ENCODE measurements around the gene INO80D. TPM values are rescaled to one million over a fixed set of nuclear protein-coding genes. Genes with fewer than 3 reads are reported as not detected.
"Not testable (repeated sequence)": the region's sequence is repeated elsewhere in the genome, so short reads cannot be mapped to it uniquely, and the experiment has no call there.

INO80D gene
- total RNA-seq, 2 donors from 2014 or later = 27.3 to 27.8 TPM

DNA sequence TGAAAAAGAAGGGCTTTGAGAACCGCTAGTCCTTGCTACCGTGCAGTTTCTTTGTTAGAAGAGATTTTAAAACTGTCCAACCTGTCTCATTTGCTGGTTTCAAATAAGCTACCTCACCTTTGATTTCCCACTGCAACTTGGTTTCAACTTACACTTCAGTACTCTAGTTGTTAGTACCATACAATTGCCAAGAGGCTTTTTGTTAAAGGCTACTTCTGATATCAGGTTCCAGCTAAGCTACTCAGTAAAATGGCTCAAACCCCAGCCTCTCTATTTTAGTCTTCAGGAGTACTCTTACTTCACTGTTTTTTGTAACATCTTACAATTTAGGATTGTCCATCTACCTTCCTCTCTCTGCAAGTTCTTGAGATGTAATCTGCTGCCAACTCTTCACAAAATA, 91.6 kb downstream of the INO80D start:
- DNase-seq (no peak), ATAC-seq (no peak)
- intact Hi-C loops (cut with DNase I, micrococcal nuclease) = no loop called here

DNA sequence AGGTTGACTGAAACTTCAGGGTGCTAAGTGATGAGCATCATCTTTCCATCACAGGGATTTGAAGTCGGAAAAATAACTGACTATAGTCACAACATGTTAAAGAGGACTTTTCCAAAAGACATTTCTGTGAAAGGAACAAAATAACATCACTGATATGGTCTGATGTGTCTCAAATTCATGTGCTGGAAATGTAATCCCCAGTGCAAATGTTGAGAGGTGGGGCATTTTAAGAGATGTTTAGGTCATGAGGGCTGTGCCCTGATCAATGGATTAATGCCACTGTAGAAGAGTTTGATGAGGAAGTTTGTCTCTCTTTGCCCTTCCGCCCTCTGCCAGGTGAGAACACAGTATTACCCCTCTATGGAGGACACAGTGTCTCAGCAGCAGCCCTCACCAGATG, 95.9 kb downstream of the INO80D start:
- DNase-seq (no peak), ATAC-seq (peak; percentile 42)
- intact Hi-C loops (cut with DNase I, micrococcal nuclease) = no loop called here

GRCh38 chr2:205989271-205990071, 96.5 kb downstream of the INO80D start:
- ATAC-seq (no peak), DNase-seq (no peak)
- intact Hi-C loops (cut with DNase I, micrococcal nuclease) = no loop called here

DNA sequence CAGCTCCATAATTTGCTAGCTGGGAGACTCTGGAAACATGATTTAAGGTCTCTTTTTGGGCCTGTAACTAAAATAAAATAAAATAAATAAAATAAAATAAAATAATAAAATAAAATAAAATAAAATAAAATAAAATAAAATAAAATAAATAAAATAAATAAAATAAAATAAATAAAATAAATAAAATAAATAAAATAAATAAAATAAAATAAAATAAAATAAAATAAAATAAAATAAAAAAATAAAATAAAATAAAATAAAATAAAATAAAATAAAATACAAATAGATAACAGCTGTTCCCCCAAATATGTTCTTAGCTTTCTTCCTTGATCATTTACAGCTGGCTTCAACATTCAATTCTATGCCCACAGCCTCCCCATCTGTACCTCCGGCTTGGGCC, 97.3 kb downstream of the INO80D start:
- ATAC-seq; DNase-seq; intact Hi-C loops (cut with DNase I, micrococcal nuclease): not testable (repeated sequence)

- intact Hi-C loops (cut with DNase I, micrococcal nuclease) = no loop called here
- DNase-seq (no peak), ATAC-seq (peak; percentile 16)
Measured at GRCh38 chr2:205988274-205988673, 97.7 kb downstream of the INO80D start.

- ATAC-seq; intact Hi-C loops (cut with DNase I, micrococcal nuclease); DNase-seq: not testable (repeated sequence)
Measured at GRCh38 chr2:205986334-205986733, 99.6 kb downstream of the INO80D start.

DNA sequence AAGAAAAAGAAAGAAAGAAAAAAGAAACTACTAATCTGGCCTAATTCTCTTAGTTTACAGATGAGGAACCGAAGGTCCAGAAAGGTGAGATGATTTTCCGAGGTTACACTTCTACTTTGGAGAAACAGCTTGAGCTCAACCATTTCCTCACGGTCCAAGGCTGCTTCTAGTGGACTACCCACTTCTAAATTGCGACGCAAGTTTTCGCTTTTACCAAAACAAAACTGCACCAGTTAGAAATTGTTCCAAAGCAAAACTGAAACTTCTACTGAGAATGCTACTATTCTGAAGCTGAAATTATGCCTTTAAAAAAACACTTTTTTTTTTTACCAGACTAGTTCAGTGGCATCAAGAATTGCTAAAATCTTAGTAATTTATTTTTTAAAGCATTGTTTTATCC, 101.6 kb downstream of the INO80D start:
- no peak for DNase-seq
- intact Hi-C loops (cut with DNase I, micrococcal nuclease) = no loop called here
- no peak for ATAC-seq

DNA sequence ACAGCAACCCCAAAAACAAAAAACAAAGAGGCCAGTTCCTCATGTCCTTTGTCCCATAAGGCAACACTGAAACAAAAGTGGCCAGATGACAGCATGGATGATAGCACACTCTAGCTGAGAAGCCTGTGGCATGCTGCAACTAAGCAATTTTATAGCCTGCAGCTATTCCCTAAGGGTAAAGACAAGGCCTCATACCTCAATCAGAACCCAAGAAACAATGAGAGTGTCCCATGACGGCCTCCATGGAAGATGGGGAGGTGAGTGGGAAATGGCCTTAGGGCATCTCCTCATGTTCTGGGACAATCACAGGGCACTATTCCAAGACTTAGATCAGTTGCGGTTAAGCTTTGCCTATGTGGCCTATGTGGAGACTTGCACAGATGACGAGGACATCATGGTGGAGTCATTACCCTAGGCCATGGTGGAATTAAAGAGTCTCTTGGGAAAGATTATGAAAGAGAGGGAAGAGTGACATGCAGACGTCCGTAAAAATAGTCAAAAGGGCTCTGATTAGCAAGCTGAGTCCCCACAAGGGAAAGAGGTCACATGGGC, 103.1 kb downstream of the INO80D start:
- intact Hi-C loops (cut with DNase I, micrococcal nuclease) = no loop called here
- ATAC-seq (no peak), DNase-seq (no peak)

DNA sequence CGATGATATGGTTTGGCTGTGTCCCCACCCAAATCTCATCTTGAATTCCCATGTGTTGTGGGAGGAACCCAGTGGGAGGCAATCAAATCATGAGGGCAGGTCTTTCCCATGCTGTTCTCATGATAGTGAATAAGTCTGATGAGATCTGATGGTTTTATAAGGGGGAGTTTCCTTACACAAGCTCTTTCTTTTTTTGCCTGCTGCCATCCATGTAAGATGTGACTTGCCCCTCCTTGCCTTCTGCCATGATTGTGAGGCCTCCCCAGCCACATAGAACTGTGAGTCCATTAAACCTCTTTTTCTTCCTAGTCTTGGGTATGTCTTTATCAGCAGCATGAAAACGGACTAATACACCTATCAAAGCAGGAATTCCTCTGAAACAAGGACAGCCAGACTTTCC, 107.2 kb downstream of the INO80D start:
- DNase-seq; intact Hi-C loops (cut with DNase I, micrococcal nuclease): not testable (repeated sequence)

GRCh38 chr2:205977699-205978098, 108.3 kb downstream of the INO80D start:
- intact Hi-C loops (cut with DNase I, micrococcal nuclease); DNase-seq; ATAC-seq: not testable (repeated sequence)

More for the DNA sequence above, 107.2 kb downstream of the INO80D start:
- not testable (repeated sequence) for ATAC-seq

- DNase-seq; ATAC-seq; intact Hi-C loops (cut with DNase I, micrococcal nuclease): not testable (repeated sequence)
Measured at GRCh38 chr2:205976934-205977659, 108.9 kb downstream of the INO80D start.

GRCh38 chr2:205976120-205976814, 109.7 kb downstream of the INO80D start:
- intact Hi-C loops (cut with DNase I, micrococcal nuclease) = no loop called here
- ATAC-seq (no peak), DNase-seq (no peak)

GRCh38 chr2:205975082-205975949, 110.7 kb downstream of the INO80D start:
- intact Hi-C loops (cut with DNase I, micrococcal nuclease) = no loop called here
- ATAC-seq = peak; percentile 88
- DNase-seq = peak; percentile 42 to 82

- intact Hi-C loops (cut with DNase I, micrococcal nuclease) = no loop called here
- ATAC-seq (peak; percentile 56), DNase-seq (peak; percentile 75)
Measured at GRCh38 chr2:205972113-205972512, 113.9 kb downstream of the INO80D start.

DNA sequence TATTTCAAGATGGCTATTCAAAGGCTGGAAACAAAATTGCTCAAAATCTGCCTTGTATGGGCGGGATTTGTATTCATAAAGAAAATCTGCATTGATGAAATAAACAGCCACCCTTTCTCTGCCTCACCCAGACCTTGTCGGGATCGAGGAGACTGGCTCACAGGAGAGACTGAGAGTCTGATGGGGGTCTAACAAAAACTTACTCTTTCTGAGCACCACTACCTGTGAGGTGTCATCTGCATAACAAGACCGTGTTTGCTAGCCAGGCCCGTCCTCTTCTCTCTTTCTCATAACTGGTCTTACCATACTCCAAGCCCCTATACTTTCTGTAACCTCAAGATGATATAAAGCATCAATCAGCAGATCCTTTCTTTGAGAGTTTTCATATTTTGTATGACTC, 115.6 kb downstream of the INO80D start:
- intact Hi-C loops (cut with DNase I, micrococcal nuclease) = no loop called here
- DNase-seq = no peak
- no peak for ATAC-seq

- DNase-seq (no peak), ATAC-seq (no peak)
- intact Hi-C loops (cut with DNase I, micrococcal nuclease) = no loop called here
Measured at GRCh38 chr2:205969584-205969983, 116.4 kb downstream of the INO80D start.

- intact Hi-C loops (cut with DNase I, micrococcal nuclease) = no loop called here
- DNase-seq (no peak), ATAC-seq (no peak)
Measured at GRCh38 chr2:205967391-205968075, 118.4 kb downstream of the INO80D start.

DNA sequence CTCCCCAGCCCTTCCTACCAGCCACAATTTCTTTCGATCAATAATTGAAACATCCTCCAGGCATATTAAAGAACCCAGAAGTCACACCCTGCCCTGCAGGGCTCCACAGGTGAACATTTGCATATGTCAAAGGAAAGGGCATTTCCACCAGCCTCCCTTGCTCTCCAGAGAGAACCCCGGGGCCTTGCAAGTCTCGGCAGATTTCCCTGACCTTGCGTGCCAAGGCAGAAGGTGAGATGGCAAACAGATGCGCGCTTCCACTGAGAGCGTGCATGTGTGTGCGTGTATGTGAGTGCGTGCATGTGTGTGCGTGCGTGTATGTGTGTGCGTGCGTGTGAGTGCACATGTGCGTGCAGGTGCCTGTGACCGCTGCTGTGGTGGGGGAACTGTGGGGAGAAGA, 120.3 kb downstream of the INO80D start:
- intact Hi-C loops (cut with DNase I, micrococcal nuclease) = no loop called here
- no peak for ATAC-seq
- DNase-seq = no peak
